GM20000 (cell line): ENCODE results near the gene KCNH6.

Experiments used
- DNase-seq: peaks from one replicate; pipeline ENCODE4 v3.0.0; 2012; ENCODE audit warnings: low spot score
- TF ChIP-seq, protein P1 (sequence below): IDR thresholded peaks from 2 replicates; pipeline ENCODE4 v1.5.1; 2012; ENCODE audit warnings: mild to moderate bottlenecking, control low read depth; ENCODE audit errors: extremely low read depth, missing control alignments

Gene KCNH6

DNA sequence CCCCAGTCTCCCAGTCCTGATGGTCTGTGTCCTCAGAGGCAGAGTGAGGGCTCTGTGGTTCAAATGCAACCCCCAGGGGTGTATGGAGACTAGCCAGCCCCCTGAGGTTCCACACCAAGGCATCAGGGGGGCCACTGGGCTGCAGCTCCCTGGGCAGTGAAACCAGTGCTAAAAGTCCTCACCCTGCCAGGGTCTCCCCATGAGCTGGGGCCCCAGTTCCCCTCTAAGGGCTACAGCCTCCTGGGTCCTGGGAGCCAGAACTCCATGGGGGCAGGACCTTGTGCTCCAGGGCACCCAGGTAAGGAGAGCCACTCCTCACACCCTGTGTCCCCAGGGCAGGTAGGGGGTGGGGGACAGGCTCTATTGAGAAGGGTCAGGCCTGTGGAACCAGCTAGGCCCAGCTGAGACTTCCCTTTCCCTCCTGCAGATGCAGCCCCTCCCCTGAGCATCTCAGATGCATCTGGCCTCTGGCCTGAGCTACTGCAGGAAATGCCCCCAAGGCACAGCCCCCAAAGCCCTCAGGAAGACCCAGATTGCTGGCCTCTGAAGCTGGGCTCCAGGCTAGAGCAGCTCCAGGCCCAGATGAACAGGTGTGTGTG lies 20.8 kb downstream of the KCNH6 start:
- DNase-seq = no peak
- TF ChIP-seq, protein P1, sequence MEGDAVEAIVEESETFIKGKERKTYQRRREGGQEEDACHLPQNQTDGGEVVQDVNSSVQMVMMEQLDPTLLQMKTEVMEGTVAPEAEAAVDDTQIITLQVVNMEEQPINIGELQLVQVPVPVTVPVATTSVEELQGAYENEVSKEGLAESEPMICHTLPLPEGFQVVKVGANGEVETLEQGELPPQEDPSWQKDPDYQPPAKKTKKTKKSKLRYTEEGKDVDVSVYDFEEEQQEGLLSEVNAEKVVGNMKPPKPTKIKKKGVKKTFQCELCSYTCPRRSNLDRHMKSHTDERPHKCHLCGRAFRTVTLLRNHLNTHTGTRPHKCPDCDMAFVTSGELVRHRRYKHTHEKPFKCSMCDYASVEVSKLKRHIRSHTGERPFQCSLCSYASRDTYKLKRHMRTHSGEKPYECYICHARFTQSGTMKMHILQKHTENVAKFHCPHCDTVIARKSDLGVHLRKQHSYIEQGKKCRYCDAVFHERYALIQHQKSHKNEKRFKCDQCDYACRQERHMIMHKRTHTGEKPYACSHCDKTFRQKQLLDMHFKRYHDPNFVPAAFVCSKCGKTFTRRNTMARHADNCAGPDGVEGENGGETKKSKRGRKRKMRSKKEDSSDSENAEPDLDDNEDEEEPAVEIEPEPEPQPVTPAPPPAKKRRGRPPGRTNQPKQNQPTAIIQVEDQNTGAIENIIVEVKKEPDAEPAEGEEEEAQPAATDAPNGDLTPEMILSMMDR = no peak

DNA sequence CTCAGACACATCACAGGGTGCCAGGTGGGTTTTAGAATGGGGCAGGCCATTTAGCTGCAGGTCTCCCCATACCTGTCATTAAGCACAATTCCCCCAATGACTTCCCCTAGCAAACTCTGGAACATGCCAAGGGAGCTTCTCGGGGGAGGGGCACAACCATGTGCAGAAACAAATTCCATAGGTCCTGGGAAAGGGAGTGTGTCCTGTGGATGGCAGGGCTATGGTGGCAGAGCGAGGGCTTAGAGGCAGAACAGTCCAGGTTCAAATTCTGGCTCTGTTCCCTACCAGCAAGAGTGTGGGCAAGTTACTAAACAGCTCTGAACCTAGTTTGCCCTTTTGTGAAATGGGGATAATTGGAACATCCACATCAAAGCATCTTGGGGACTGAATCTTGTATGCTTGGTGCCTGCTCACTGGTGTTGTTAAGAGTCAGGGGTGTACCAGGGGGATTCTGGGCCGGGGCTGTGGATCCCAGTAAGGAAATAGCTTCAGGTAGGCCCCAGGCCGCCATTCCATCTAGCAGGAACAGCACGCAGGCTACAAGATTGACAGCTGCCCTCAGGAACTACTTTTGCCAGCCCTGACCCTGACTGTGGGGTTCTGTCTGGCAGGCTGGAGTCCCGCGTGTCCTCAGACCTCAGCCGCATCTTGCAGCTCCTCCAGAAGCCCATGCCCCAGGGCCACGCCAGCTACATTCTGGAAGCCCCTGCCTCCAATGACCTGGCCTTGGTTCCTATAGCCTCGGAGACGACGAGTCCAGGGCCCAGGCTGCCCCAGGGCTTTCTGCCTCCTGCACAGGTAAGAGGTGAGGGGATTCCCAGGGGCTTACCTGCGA lies 21.5 kb downstream of the KCNH6 start:
- DNase-seq = no peak
- TF ChIP-seq, protein P1 = no peak

DNA sequence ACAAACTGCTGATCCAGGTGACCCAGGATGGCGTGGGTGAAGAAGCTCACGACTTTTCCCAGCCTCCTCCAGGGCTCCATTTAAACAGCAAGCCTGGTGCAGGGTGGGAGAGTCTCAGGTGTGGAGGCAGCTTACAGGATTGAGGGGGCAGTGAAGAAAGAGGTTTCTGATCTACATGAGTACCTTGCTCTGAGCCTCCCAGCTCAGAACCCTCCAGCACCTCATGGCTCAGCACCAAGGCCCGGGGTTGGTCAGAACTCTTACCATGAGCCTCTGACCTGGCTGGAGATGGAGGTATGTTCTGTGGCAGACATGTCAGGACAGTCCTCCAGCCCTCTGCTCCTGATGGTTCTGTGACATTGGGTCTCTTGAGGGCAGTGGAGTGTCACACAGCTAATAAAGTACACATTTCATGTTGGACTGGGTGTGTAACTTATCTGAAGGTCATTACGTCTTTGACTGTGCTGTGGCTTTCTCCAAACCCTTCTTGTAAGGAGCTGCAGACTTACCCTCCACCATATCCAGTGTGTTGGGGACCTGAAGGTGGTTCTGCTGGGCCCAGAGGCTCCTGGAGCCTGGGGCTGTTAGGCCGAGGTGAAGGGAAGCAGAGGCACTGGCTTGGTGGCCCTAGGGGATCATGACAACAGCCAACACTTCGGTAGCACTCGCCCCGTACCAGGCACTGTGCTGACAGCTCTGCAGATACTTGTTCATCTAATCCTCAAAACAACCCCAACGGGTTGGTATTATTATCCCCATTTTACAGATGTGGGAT lies 23.3 kb downstream of the KCNH6 start:
- no peak for DNase-seq
- TF ChIP-seq, protein P1 = no peak

DNA sequence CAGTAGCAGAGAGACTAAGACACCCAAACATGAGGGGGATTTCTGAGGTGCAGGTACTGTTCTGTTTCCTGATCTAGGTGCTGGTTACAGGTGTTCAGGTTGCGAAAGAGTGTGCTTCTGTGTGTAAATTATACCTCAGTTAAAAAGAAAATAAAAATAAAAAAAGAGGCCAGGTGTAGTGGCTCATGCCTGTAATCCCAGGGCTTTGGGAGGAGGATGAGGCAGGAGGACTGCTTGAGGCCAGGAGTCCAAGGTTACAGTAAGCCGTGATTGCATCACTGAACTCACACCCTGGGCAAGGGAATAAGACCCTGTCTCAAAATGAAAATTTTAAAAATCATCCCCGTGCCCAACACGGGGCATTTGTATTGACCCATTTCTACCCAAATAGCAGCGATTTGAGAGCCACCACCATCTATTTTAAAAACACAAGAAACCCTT lies 23.9 kb downstream of the KCNH6 start:
- DNase-seq = no peak
- TF ChIP-seq, protein P1 = no peak

DNA sequence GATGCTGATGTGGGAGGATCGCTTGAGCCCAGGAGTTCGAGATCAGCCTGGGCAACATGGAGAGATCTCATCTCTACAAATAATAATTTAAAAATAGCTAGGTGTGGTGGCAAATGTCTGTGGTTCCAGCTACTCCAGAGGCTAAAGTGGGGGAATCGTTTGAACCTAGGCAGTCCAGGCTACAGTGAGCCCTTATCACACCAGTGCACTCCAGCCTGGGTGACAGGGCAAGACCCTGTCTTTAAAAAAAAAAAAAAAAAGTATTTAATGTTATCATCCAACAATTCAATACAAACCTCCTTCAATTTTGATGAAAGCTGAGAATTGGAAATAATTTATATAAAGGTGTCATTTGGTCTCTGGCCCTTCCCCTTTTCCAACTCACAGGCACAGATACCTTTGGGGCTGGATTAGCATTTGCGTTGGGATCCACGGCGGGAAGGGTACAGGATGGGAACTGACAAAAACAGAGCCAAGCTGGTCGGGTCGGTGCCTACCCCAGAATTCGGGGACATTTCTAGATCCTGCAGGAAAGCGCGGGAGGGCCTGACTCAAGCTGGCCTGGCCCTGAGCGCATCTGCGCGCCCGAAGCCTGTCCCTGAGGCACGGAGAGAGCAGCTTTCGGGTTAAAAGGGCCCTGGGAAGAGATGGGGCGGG lies 26.3 kb downstream of the KCNH6 start:
- TF ChIP-seq, protein P1 = no peak
- DNase-seq = no peak

DNA sequence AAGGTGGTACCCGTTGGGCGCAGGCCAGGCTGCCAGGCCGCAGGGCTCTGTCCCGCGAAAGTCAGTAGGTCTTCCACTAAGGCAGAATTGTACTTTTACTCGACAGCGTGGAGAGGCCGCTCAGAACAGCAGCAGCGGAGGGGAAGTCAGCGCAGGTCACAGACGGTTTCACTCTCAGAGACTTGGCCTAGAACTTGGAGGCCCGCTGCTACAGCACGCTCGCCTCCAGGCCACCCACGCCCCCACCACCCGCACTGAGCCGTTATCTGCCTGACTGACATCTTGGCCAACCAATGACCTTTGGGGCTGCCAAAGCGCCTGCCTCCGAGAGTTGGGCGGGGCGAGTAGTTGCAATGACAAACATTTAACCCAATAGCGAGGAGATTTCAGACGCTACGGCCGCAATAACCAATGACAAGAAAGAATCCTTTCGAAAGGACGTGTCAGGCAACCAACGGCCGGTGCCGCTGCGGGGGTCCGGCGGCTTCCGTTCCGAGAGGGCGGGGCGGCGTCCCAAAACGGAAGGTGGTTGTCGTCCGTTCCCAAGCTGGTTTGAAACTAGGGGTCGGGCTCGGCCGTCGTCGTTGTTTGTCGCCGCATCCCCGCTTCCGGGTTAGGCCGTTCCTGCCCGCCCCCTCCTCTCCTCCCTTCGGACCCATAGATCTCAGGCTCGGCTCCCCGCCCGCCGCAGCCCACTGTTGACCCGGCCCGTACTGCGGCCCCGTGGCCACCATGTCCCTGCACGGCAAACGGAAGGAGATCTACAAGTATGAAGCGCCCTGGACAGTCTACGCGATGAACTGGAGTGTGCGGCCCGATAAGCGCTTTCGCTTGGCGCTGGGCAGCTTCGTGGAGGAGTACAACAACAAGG lies 27.0 kb downstream of the KCNH6 start, which contains the start of gene DCAF7:
TSS of gene DCAF7 (plus strand) at position 532 of the 871 bp plus-strand sequence. CDS start at position 733, 201 bp downstream.
- TF ChIP-seq, protein P1 = no peak
- DNase-seq = peak; percentile 98
